ENCODE results near the gene HUNK. TPM values are rescaled to one million over a fixed set of nuclear protein-coding genes. Genes with fewer than 3 reads are reported as not detected.
"Not testable (repeated sequence)": the region's sequence is repeated elsewhere in the genome, so short reads cannot be mapped to it uniquely, and the experiment has no call there.

The HUNK gene
- total RNA-seq, 1 donor from 2014 or later: 0.64 TPM

DNA sequence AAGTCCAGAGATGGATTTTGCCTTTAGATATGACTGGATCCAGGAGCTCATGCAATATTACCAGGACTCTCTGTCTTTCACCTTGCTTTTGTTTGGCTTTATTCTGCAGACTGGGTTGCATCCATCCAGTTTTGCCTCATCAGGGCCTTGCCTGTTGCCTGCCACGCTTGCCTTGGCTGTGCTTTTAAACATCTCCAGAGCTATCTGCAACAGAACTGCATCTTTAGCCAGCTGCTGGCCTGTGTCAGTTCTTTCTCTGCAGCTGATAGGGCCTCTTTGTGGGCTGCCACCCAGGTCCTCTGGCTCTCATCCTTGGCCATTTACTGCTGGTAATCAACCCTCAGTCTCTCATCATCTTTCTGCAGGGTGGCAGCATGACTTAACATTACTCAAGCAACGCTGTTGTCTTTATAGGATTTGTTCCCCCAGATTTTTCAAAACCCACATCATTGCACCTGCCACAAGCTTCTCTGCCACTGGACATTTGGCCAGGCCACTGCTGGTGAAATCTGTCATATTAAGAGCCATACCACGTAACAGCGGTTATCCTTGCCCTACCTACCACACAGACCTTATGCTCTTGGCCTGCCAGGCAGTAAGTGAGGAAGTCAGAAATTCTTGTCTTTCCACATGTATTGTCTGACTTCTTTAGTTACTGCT is 24.4 kb upstream of the HUNK start:
- TF ChIP-seq, protein P1, sequence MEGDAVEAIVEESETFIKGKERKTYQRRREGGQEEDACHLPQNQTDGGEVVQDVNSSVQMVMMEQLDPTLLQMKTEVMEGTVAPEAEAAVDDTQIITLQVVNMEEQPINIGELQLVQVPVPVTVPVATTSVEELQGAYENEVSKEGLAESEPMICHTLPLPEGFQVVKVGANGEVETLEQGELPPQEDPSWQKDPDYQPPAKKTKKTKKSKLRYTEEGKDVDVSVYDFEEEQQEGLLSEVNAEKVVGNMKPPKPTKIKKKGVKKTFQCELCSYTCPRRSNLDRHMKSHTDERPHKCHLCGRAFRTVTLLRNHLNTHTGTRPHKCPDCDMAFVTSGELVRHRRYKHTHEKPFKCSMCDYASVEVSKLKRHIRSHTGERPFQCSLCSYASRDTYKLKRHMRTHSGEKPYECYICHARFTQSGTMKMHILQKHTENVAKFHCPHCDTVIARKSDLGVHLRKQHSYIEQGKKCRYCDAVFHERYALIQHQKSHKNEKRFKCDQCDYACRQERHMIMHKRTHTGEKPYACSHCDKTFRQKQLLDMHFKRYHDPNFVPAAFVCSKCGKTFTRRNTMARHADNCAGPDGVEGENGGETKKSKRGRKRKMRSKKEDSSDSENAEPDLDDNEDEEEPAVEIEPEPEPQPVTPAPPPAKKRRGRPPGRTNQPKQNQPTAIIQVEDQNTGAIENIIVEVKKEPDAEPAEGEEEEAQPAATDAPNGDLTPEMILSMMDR (IDR thresholded peaks at IDR 0.05): no peak
- Histone ChIP-seq H3K4me3 (no peak overlapping the region), H3K4me1 (no peaks in the 10 kb centered on the region), H3K27me3 (no peaks in the 10 kb centered on the region), H3K9me3 (no peaks in the 10 kb centered on the region), H3K27ac (no peak overlapping the region), H3K36me3 (no peaks in the 10 kb centered on the region)
- no peak for DNase-seq (ENCODE audit: low spot score in 2 of 2)
- intact Hi-C loops (cut with DNase I): no loop called here

DNA sequence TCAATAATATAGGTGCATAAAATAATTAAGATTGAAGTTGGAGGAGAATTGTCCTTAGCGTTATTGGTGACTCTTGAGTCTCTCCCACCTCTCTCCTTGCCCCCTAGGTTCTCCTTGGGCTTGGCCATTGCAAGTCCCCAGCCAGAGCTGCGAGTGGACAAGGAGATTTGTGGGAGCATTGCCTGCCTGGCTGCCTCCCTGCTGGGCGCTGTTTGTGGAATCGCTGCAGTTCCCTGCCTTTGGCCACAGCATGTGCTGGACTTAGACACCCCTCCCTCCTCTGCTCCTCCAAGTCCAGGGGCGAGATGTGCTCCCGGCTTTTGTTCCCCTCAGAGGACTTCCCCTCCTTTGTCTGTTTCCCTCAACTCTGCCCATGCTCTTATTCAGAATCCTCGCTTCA is 21.9 kb upstream of the HUNK start:
- Histone ChIP-seq H3K4me1 (no peaks in the 10 kb centered on the region), H3K9me3 (no peaks in the 10 kb centered on the region), H3K27me3 (no peaks in the 10 kb centered on the region), H3K36me3 (no peaks in the 10 kb centered on the region), H3K4me3 (no peak overlapping the region), H3K27ac (no peak overlapping the region)
- intact Hi-C loops (cut with DNase I): no loop called here
- DNase-seq (ENCODE audit: low spot score in 2 of 2): no peak
- TF ChIP-seq, protein P1 (IDR thresholded peaks at IDR 0.05): no peak

DNA sequence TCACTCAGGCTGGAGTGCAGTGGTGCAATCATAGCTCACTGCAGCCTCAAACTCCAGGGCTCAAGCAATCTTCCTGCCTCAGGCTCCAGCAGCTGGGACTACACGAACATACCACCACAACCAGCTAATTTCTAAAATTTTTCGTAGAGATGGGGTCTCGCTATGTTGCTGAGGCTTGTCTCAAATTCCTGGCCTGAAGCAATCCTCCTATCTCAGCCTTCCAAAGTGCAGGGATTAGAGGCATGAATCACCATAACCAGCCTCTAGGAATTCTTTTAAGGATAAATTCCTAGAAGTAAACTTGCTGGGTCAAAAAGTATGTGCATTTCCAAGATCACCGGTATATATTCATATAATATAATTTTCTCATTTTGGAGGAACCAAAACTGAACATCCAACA is 17.6 kb upstream of the HUNK start:
- TF ChIP-seq, protein P1 (IDR thresholded peaks at IDR 0.05): no peak
- H3K27ac ChIP-seq: no peak overlapping the region
- intact Hi-C loops (cut with DNase I): no loop called here
- no peaks in the 10 kb centered on the region for H3K4me1 ChIP-seq
- no peaks in the 10 kb centered on the region for H3K36me3 ChIP-seq
- H3K4me3 ChIP-seq: no peak overlapping the region
- no peaks in the 10 kb centered on the region for H3K27me3 ChIP-seq
- no peaks in the 10 kb centered on the region for H3K9me3 ChIP-seq
- DNase-seq (ENCODE audit: low spot score in 2 of 2): no peak

DNA sequence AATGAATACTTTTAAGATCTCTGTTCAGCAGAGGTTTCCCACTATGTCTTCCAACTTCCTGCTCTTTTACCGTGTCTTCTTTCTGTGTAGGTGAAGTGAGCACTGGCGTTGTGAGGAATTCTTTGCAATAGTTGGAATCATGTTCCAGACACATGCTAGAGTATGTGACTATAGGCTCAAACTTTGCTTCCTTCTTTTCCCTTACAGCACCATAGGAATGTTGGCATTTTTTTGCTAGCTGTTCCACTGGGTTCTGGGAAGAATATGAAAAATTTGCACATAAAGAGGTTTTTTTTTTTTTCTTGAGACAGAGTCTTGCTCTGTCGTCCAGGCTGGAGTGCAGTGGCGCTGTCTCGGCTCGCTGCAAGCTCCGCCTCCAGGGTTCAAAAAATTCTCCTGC is 15.7 kb upstream of the HUNK start:
- TF ChIP-seq, protein P1 (IDR thresholded peaks at IDR 0.05): no peak
- no peaks in the 10 kb centered on the region for H3K36me3 ChIP-seq
- intact Hi-C loops (cut with DNase I): no loop called here
- H3K4me1 ChIP-seq: no peaks in the 10 kb centered on the region
- no peaks in the 10 kb centered on the region for H3K27me3 ChIP-seq
- H3K9me3 ChIP-seq: no peaks in the 10 kb centered on the region
- no peak for DNase-seq (ENCODE audit: low spot score in 2 of 2)
- H3K27ac ChIP-seq: no peak overlapping the region
- H3K4me3 ChIP-seq: no peak overlapping the region

DNA sequence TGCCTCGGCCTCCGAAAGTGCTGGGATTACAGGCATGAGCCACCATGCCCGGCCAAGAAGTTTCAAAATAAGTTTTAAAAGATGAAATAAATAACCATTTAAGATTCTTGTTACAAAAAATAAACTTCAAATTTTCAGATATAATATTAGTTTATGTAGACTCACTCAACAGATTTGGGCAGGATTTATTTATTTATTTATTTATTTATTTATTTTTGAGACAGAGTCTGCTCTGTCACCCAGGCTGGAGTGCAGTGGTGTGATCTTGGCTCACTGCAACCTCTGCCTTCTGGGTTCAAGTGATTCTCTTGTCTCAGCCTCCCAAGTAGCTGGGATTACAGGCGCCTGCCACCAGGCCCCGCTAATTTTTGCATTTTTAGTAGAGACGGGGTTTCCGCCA is 15.2 kb upstream of the HUNK start:
- H3K4me1 ChIP-seq; H3K27ac ChIP-seq; H3K36me3 ChIP-seq; H3K27me3 ChIP-seq; H3K4me3 ChIP-seq; intact Hi-C loops (cut with DNase I); H3K9me3 ChIP-seq; DNase-seq (ENCODE audit: low spot score in 2 of 2): not testable (repeated sequence)

DNA sequence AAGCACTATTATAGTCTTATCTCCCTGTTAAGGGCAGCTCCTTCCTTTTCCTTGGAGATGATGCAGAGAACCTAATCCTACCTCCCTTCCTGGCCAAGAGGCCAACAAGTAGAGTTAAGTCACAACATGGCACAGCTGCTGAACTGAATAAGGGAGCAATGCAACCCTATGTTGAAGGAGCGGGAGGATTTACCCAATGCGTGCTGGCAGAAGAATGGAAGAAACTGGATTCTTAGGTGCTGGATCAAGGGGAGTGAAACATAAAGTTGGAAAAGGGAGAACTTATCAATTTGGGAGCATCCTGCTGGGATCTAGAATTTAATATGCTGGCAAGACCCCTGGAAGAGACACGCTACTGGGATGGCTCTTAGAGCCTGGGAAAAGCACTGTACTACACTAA is 12.0 kb upstream of the HUNK start:
- intact Hi-C loops (cut with DNase I): no loop called here

More for the DNA sequence above, 12.0 kb upstream of the HUNK start:
- H3K4me3 ChIP-seq: no peak overlapping the region
- no peaks in the 10 kb centered on the region for H3K9me3 ChIP-seq
- TF ChIP-seq, protein P1 (IDR thresholded peaks at IDR 0.05): no peak
- H3K4me1 ChIP-seq: no peaks in the 10 kb centered on the region
- no peak overlapping the region for H3K27ac ChIP-seq
- no peaks in the 10 kb centered on the region for H3K27me3 ChIP-seq
- H3K36me3 ChIP-seq: no peaks in the 10 kb centered on the region
- DNase-seq (ENCODE audit: low spot score in 2 of 2): no peak
